ENCODE measurements around the gene PECR.

The PECR gene

DNA sequence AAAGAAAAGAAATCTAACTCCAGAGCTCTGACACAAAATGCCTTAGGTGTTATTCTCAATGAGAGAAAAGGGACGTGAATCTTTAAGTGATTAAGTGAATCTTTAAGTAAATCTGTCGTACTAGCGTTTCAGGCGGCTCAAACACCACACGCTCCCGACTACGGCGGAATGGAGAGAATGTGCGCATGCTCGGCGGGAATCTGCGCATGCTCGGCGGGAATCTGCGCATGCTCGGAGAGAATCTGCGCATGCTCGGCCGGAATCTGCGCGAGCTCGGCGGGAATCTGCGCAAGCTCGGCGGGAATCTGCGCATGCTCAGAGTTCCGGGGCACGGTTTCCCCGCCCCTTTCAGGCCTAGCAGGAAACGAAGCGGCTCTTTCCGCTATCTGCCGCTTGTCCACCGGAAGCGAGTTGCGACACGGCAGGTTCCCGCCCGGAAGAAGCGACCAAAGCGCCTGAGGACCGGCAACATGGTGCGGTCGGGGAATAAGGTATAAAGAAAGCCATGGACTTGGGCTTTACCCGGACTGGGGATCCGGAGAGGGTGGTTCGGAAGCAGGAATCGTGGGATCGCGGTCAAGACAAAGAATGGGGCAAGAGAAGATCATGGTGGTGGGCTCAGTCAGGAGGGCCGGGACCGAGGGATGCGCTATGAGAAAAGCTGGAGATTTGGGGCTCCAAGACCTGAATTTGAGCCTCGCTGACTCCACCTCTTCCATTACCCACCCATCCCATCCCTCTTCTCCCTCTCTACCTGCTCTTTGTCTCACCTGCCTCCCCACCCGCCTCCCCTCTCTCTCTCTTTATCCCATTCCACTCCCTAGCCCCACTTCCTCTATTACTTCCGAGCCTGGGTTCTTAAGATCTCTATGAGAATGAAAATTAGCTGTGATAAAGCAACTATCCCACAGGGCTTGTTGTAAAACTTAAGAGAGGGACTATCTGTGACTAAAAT lies 27.6 kb upstream of the PECR start, which contains the start of gene XRCC5:
XRCC5 (plus strand) TSS at position 382 of the 955 bp plus-strand sequence; CDS start at position 471, 89 bp downstream.
- peak; percentile 76 for DNase-seq (ENCODE audit: low read depth, low spot score)
- POLR2A ChIA-PET, result interaction anchor here (0.7 to 2.1 kb wide), 2 partner anchors 17 to 32 kb away, joined by 5 read pairs; no protein-coding TSS in a partner anchor
- CTCF ChIA-PET, result interaction anchor here (0.7 to 7.3 kb wide), 23 partner anchors 8 to 693 kb away, joined by 3 to 64 read pairs (median 5); no protein-coding TSS in a partner anchor
- TF ChIP-seq, protein P1, sequence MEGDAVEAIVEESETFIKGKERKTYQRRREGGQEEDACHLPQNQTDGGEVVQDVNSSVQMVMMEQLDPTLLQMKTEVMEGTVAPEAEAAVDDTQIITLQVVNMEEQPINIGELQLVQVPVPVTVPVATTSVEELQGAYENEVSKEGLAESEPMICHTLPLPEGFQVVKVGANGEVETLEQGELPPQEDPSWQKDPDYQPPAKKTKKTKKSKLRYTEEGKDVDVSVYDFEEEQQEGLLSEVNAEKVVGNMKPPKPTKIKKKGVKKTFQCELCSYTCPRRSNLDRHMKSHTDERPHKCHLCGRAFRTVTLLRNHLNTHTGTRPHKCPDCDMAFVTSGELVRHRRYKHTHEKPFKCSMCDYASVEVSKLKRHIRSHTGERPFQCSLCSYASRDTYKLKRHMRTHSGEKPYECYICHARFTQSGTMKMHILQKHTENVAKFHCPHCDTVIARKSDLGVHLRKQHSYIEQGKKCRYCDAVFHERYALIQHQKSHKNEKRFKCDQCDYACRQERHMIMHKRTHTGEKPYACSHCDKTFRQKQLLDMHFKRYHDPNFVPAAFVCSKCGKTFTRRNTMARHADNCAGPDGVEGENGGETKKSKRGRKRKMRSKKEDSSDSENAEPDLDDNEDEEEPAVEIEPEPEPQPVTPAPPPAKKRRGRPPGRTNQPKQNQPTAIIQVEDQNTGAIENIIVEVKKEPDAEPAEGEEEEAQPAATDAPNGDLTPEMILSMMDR (IDR thresholded peaks at IDR 0.05; ENCODE audit: insufficient read depth, low read length, missing control alignments), result no peak
- H3K4me3 ChIP-seq (ENCODE audit: low read depth, low read length), result peak within 1 kb of the TSS; percentile 94

DNA sequence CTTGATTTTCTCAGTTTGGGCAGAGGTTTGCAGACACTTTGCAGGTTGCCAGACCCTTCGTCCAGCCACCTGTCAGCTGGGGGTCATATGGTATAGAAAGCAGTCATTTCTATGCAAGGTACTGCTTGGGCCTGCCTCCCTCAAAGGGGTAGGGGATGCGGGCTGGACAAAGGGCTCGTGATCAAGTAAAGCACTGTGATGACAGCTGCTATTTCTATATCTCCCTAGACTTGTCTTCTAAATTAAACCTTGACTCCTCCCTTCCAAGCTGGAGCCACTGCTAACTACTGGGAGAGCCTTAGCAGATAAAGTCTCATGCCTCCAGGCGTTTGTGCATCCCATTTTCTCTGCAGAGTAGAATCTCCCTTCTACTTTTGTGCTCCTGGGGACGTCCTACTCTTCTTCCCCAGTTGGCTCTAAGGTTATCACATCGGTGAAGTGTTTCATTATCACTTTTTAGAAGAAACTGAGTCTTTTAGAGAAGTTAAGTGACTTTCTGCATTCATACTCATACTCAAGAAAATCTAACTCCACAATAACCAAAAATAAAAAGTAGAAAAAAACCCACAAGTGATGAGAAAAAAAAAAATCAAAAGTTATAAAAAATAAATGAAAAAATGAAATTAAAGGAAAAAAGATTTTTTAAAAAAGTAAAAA lies 26.8 kb upstream of the PECR start:
- CTCF ChIA-PET, result interaction anchor here (1.0 to 7.3 kb wide), 5 partner anchors 9 to 161 kb away, joined by 3 to 64 read pairs (median 19); no protein-coding TSS in a partner anchor
- POLR2A ChIA-PET, result interaction anchor here (0.7 to 2.1 kb wide), 2 partner anchors 33 to 263 kb away, joined by 3 to 5 read pairs; no protein-coding TSS in a partner anchor
- TF ChIP-seq, protein P1 (IDR thresholded peaks at IDR 0.05; ENCODE audit: insufficient read depth, low read length, missing control alignments), result no peak
- peak overlapping the region; percentile 58 for H3K4me3 ChIP-seq (ENCODE audit: low read depth, low read length)
- DNase-seq (ENCODE audit: low read depth, low spot score), result no peak

DNA sequence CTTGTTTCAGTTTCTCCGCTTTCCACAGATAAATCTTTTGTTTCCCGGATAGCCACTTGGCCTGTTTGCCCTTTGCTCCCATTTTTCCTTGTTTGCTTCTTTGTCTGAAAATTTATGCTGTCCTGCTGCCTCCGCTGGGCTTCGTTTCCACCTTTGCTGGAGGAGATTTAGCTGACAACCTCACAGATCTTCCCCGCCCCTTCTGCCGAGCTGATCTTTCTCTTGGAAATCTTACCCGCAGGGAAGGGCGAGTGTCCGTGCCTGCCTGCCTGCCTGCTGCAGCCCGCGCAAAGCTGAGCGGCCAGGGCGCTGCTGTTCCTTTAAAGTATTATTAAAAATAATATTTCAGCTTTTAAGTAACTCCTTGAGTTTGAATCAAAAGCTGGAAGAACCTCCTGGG lies 26.2 kb upstream of the PECR start:
- CTCF ChIA-PET, result interaction anchor here (5.6 to 7.3 kb wide), 2 partner anchors 18 to 73 kb away, joined by 28 to 64 read pairs; no protein-coding TSS in a partner anchor
- H3K4me3 ChIP-seq (ENCODE audit: low read depth, low read length), result no peak overlapping the region
- no peak for DNase-seq (ENCODE audit: low read depth, low spot score)

DNA sequence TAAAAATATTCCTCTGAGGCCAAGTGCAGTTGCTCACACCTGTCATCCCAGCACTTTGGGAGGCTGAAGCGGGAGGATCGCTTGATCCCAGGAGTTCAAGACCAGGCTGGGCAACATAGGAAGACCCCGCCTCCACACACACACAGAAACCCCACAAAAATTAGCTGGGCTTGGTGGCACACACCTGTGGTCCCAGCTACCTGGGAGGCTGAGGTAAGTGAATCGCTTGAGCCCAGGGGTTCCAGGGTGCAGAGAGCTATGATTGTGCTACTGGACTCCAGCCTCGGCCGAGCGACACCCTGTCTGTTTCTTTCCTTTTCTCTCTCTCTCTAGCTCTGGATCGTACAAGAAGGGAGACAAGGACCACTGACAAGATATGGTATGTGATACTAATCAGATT lies 25.7 kb upstream of the PECR start:
- POLR2A ChIA-PET, result no interaction called here
- CTCF ChIA-PET, result interaction anchor here (5.6 kb wide), 1 partner anchor 73 kb away, joined by 28 read pairs; no protein-coding TSS in a partner anchor
- no peak for DNase-seq (ENCODE audit: low read depth, low spot score)
- no peak overlapping the region for H3K4me3 ChIP-seq (ENCODE audit: low read depth, low read length)
- TF ChIP-seq, protein P1 (IDR thresholded peaks at IDR 0.05; ENCODE audit: insufficient read depth, low read length, missing control alignments), result no peak

More for the DNA sequence above, 26.2 kb upstream of the PECR start:
- TF ChIP-seq, protein P1 (IDR thresholded peaks at IDR 0.05; ENCODE audit: insufficient read depth, low read length, missing control alignments), result no peak
- POLR2A ChIA-PET, result interaction anchor here (0.7 kb wide), 1 partner anchor 264 kb away, joined by 3 read pairs; no protein-coding TSS in a partner anchor

DNA sequence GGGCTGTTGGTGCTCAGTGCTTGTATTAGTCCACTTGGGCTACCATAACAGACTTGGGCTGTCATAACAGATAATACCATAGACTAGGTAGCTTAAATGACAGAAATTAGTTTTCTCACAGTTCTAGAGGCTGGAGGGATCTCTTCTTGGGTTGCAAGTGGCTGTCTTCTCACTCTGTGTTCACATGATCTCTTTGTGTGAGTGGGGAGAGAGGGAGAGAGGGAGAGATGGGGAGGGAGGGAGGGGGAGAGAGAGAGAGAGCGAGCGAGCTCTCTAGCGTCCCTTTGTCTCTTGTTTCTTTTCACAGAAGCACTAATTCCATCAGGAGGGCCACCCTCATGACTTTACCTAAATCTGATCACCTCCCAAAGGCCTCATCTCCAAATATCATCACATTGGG lies 23.1 kb upstream of the PECR start:
- H3K4me3 ChIP-seq (ENCODE audit: low read depth, low read length), result no peak overlapping the region
- no peak for DNase-seq (ENCODE audit: low read depth, low spot score)
- CTCF ChIA-PET, result interaction anchor here (0.8 to 1.7 kb wide), 2 partner anchors 46 to 71 kb away, joined by 3 to 6 read pairs; no protein-coding TSS in a partner anchor
- TF ChIP-seq, protein P1 (IDR thresholded peaks at IDR 0.05; ENCODE audit: insufficient read depth, low read length, missing control alignments), result no peak
- POLR2A ChIA-PET, result no interaction called here
